SK-N-SH treated with all-trans-retinoic acid at 6 μM for 48 hours (cell line): ENCODE data around the gene CLIC1.

Source experiments
- CREB5 ChIP-seq: fragments of 250-450 bp; sonication (Bioruptor Pico); IDR thresholded peaks from 2 replicates; pipeline ENCODE4 v1.5.1; 2020; ENCODE audit warnings: low read depth, mild to moderate bottlenecking, moderate library complexity
- CSRNP3 ChIP-seq: fragments of 250-450 bp; sonication (Bioruptor Pico); IDR thresholded peaks from 2 replicates; pipeline ENCODE4 v1.5.1; 2021; ENCODE audit warnings: mild to moderate bottlenecking, moderate library complexity
- ESRRG ChIP-seq: fragments of 250-450 bp; sonication (Bioruptor Pico); IDR thresholded peaks from 2 replicates; pipeline ENCODE4 v1.6.1; 2021; ENCODE audit warnings: mild to moderate bottlenecking
- PATZ1 ChIP-seq: fragments of 250-450 bp; sonication (Bioruptor Pico); IDR thresholded peaks from 2 replicates; pipeline ENCODE4 v1.8.0; 2020; ENCODE audit warnings: mild to moderate bottlenecking, moderate library complexity, borderline replicate concordance
- PPARA ChIP-seq: fragments of 250-450 bp; sonication (Bioruptor Pico); IDR thresholded peaks from 2 replicates; pipeline ENCODE4 v1.5.0; 2020; ENCODE audit warnings: mild to moderate bottlenecking, borderline replicate concordance
- SNAI2 ChIP-seq: fragments of 250-450 bp; sonication (Bioruptor Pico); IDR thresholded peaks from 2 replicates; pipeline ENCODE4 v1.5.0; 2020; ENCODE audit warnings: mild to moderate bottlenecking, moderate library complexity
- TSHZ2 ChIP-seq: fragments of 250-450 bp; sonication (Bioruptor Pico); IDR thresholded peaks from 2 replicates; pipeline ENCODE4 v1.5.0; 2020; ENCODE audit warnings: mild to moderate bottlenecking, moderate library complexity
- ZFP30 ChIP-seq: fragments of 450-650 bp; formaldehyde crosslinking; IDR thresholded peaks from 2 replicates; pipeline ENCODE4 v1.5.0; 2022; ENCODE audit warnings: mild to moderate bottlenecking, moderate library complexity
- ZNF70 ChIP-seq: fragments of 450-650 bp; formaldehyde crosslinking; IDR thresholded peaks from 2 replicates; pipeline ENCODE4 v1.5.0; 2020; ENCODE audit warnings: mild to moderate bottlenecking, moderate library complexity

- TF ChIP-seq ZFP30: no peak
- TF ChIP-seq ESRRG: no peak
- no peak for TF ChIP-seq TSHZ2
- TF ChIP-seq CREB5 (CRISPR knock-in tag): no peak
- TF ChIP-seq PATZ1: no peak
- no peak for TF ChIP-seq PPARA
- TF ChIP-seq CSRNP3 (CRISPR knock-in tag): no peak
- no peak for TF ChIP-seq SNAI2 (CRISPR knock-in tag)
- no peak for TF ChIP-seq ZNF70 (CRISPR knock-in tag)
These were observed 35.5 kb downstream of the CLIC1 start for GRCh38 chr6:31700740-31701401.
